ENCODE measurements around the gene PCLO.

- TF ChIP-seq ZNF416 (CRISPR knock-in tag; IDR thresholded peaks at IDR 0.05): no peak
- TF ChIP-seq ATF6 (CRISPR knock-in tag; IDR thresholded peaks at IDR 0.05): no peak
- no peak for TF ChIP-seq PREB (CRISPR knock-in tag; IDR thresholded peaks at IDR 0.05; ENCODE audit: borderline replicate concordance)
- no peak for TF ChIP-seq ZMAT4 (CRISPR knock-in tag; IDR thresholded peaks at IDR 0.05)
- no peak for TF ChIP-seq CTCF (IDR thresholded peaks at IDR 0.05)
- TF ChIP-seq ZNF512 (CRISPR knock-in tag; IDR thresholded peaks at IDR 0.05; ENCODE audit: borderline replicate concordance): no peak
- TF ChIP-seq TEAD1 (CRISPR knock-in tag; IDR thresholded peaks at IDR 0.05): no peak
- TF ChIP-seq TEAD4 (CRISPR knock-in tag; IDR thresholded peaks at IDR 0.05): no peak
Measured at GRCh38 chr7:82808633-82809032, 354.1 kb downstream of the PCLO start.

Measured in WTC11 (cell line).